NK-92 (cell line): Measurements from ENCODE around the gene RASSF1.
"Not testable (repeated sequence)": the region's sequence is repeated elsewhere in the genome, so short reads cannot be mapped to it uniquely, and the experiment has no call there.

Source experiments
- DNase-seq: peaks from one replicate; lab custom pipeline; 2025; ENCODE audit not compliant: unreplicated experiment; lab: John Stamatoyannopoulos, UW

The RASSF1 gene

DNA sequence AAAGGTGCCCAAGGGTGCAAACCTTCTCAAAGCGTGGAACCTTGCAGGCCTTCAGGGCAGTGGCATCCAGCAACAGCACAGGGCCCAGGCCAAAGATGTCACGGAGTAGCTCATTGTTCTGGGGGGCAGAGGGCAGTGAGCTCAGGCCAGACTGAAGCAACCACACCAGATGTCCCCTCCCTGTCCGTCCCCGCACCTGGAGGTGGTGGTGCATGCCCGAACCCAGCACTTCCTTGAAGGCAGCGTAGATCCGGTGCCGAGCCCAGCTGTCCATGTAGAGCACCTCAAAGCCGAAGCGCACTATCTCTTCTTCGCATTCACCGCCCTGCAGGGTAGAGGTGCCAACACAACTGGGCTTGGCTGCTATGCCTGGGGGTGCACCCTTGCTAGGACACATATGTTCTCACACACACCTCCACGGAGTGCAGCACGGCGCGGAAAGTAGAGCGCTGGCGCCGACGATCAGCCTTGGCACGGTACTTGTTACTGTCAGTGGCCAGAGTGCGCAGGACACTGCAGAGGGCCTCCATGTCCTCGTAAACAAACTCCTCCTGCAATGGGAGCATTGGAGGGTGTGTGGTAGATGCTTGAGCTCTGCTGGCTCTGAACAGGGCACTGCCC lies 52.1 kb downstream of the RASSF1 start:
- no peak for DNase-seq

GRCh38 chr3:50287262-50287661 lies 53.4 kb downstream of the RASSF1 start:
- no peak for DNase-seq

GRCh38 chr3:50286322-50287227 lies 54.1 kb downstream of the RASSF1 start:
- no peak for DNase-seq

- DNase-seq = not testable (repeated sequence)
Measured at GRCh38 chr3:50284121-50284520, 56.5 kb downstream of the RASSF1 start.
